Measurements from ENCODE around the gene PER3.

GRCh38 chr1:7784492-7785071 is 491 bp downstream of the PER3 start:
- TF ChIP-seq SRF (CRISPR knock-in tag; IDR thresholded peaks at IDR 0.05) (no peak), NR2C2 (CRISPR knock-in tag; IDR thresholded peaks at IDR 0.05) (no peak), NR2C2 (tag; IDR thresholded peaks at IDR 0.05) (no peak), ZNF121 (CRISPR knock-in tag; conservative IDR thresholded peaks at IDR 0.05) (no peak), CBX8 (IDR thresholded peaks at IDR 0.05; ENCODE audit: borderline replicate concordance, extremely low read depth, low read depth, low read length, poor library complexity, severe bottlenecking) (no peak), DACH1 (IDR thresholded peaks at IDR 0.05; ENCODE audit: partially characterized antibody) (no peak), SRSF1 (IDR thresholded peaks at IDR 0.05; ENCODE audit: low read depth, low read length) (no peak), CTCF (IDR thresholded peaks at IDR 0.05 in 2 of 3, conservative IDR thresholded peaks at IDR 0.05 in 1 of 3; ENCODE audit: insufficient read depth in 2 of 3, low read depth in 1 of 3, low read length in 3 of 3) (no peak), SIX5 (IDR thresholded peaks at IDR 0.05; ENCODE audit: borderline replicate concordance in 1 of 2, insufficient read depth in 1 of 2, low read depth in 1 of 2, low read length in 2 of 2) (no peak), ARID1B (IDR thresholded peaks at IDR 0.05) (no peak), BHLHE40 (IDR thresholded peaks at IDR 0.05; ENCODE audit: low read length) (no peak), SP2 (IDR thresholded peaks at IDR 0.05; ENCODE audit: extremely low read depth, low read depth, low read length, poor library complexity, severe bottlenecking) (no peak), ELK1 (CRISPR knock-in tag; IDR thresholded peaks at IDR 0.05) (no peak), ZNF444 (CRISPR knock-in tag; IDR thresholded peaks at IDR 0.05) (no peak)

Data from K562 (cell line).